ENCODE data around the gene KIAA0753.

DNA sequence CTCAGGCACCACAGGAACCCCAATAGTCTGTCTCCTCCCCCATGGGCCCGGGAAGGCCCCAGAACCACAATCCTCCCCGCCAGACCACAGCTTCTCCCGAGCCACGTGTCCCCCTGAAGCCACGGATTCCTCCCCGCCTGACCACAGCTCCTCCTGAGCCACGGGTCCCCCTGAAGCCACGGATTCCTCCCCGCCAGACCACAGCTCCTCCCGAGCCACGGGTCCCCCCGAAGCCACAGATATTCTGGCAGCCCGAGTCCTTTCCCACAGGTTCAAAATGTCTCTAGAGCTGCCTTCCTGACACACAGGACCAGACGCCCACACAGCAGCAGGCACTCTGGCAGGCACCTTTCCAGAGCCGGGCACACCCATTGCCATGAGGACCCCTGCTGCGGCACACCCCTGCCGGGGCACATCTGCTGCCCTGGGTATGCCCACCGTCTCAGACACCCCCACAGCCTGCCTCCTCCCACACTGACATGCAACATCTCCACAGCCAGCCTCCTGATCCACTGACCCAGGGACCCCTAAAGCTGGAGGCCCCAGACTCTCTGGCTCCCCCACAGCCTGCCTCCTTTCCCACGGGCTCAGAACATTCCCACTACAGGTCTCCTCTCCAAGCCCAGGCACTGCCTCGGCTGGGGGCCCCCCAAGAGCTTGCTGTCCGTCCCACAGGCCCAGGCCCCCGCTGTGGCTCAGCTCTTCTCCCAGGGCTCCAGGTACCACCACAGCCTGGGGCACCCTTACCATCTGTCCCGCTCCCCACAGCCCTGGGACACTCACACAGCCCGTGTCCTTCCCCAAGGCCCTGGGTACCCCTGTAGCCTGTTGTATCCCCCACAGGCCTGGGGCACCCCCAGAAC lies 2.2 kb downstream of the KIAA0753 start:
- TF ChIP-seq CTCF (IDR thresholded peaks at IDR 0.05) (no peak), POLR2AphosphoS5 (IDR thresholded peaks at IDR 0.05) (no peak)

Data from sigmoid colon (tissue), 4 donors.